Tibial artery (tissue), 4 donors: ENCODE data around the gene TPST1.
"Not testable (repeated sequence)": the region's sequence is repeated elsewhere in the genome, so short reads cannot be mapped to it uniquely, and the experiment has no call there.

Source experiments
- DNase-seq, 2 donors: peaks; one replicate each; pipeline ENCODE4 v3.0.0-alpha.2; 2019
- H3K27ac ChIP-seq, 2 donors: fragments of 200-600 bp; sonication (generic) in 1 of 2; 1 replicate in 1 of 2; 2 replicates in 1 of 2; pipeline ENCODE4 v1.5.1; 2018 to 2019; ENCODE audit warnings: mild to moderate bottlenecking in 1 of 2
- H3K27me3 ChIP-seq, 2 donors: fragments of 200-600 bp; sonication (generic) in 1 of 2; one replicate each; pipeline versions ENCODE4 v1.5.1 to v1.6.0; 2016 to 2019
- H3K36me3 ChIP-seq, 3 donors: fragments of 200-600 bp; sonication (generic) in 2 of 3; one replicate each; pipeline ENCODE4 v1.5.1; 2016 to 2019; ENCODE audit warnings: mild to moderate bottlenecking in 2 of 3
- H3K4me1 ChIP-seq, 4 donors: fragments of 200-600 bp; sonication (generic) in 2 of 4; 1 replicate in 3 of 4; 2 replicates in 1 of 4; pipeline ENCODE4 v1.5.1; 2016 to 2019
- H3K4me3 ChIP-seq, 2 donors: fragments of 200-600 bp; sonication (generic) in 1 of 2; 1 replicate in 1 of 2; 2 replicates in 1 of 2; pipeline ENCODE4 v1.5.1; 2018 to 2019; ENCODE audit warnings: mild to moderate bottlenecking in 2 of 2
- H3K9me3 ChIP-seq, 3 donors: fragments of 200-600 bp; sonication (generic) in 1 of 3; one replicate each; pipeline ENCODE4 v1.5.1; 2016 to 2019
- CTCF ChIP-seq, 2 experiments: fragments of 200-600 bp in 1 of 2; fragments of 450-650 bp in 1 of 2; IDR thresholded peaks; one replicate each; pipeline ENCODE4 v1.5.1; 2017 to 2019; ENCODE audit warnings: antibody characterized with exemption in 2 of 2, mild to moderate bottlenecking in 1 of 2, moderate library complexity in 1 of 2
- intact Hi-C: fragments of 100-400 bp; cut with DNase I; formaldehyde crosslinking; loops from one replicate; pipeline ENCODE4 v1.15.0; 2023; ENCODE audit warnings: low total_unique reads

TPST1 gene

DNA sequence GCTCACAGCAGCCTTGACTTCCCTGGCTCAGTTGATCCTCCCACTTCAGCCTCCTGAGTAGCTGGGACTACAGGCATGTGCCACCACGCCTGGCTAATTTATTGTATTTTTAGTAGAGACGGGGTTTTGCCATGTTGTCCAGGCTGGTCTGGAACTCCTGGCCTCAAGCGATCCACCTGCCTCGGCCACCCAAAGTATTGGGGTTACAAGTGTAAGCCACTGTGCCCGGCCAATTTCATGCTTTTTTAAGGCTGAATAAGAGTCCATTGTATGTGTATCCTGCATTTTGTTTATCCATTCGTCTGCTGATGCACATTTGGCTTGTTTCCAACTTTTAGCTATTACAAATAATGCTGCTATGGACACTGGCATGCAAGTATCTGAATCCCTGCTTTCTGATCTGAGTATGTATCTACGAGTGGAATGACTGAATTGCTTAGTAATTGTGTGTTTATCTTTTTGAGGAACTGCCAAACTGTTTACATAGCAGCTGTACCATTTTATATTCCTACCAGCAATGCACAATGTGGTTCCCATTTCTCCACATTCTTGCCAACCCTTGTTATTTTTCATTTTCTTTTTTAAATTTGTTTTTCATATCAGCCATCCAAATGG lies 37.3 kb upstream of the TPST1 start:
- intact Hi-C loops: no loop called here
- TF ChIP-seq CTCF (IDR thresholded peaks at IDR 0.05): no peak
- no peaks in the 10 kb centered on the region for H3K27me3 ChIP-seq
- no peaks in the 10 kb centered on the region for H3K9me3 ChIP-seq
- H3K36me3 ChIP-seq: no peaks in the 10 kb centered on the region
- no peak overlapping the region for H3K4me3 ChIP-seq
- no peak for DNase-seq
- no peak overlapping the region for H3K27ac ChIP-seq
- H3K4me1 ChIP-seq: no peaks in the 10 kb centered on the region

- TF ChIP-seq CTCF (IDR thresholded peaks at IDR 0.05): no peak
- Histone ChIP-seq H3K4me1 (no peaks in the 10 kb centered on the region), H3K4me3 (no peak overlapping the region), H3K27ac (no peak overlapping the region), H3K27me3 (no peaks in the 10 kb centered on the region), H3K36me3 (no peaks in the 10 kb centered on the region), H3K9me3 (no peaks in the 10 kb centered on the region)
- no peak for DNase-seq
- intact Hi-C loops: no loop called here
These were observed 35.5 kb upstream of the TPST1 start for GRCh38 chr7:66169616-66170015.

DNA sequence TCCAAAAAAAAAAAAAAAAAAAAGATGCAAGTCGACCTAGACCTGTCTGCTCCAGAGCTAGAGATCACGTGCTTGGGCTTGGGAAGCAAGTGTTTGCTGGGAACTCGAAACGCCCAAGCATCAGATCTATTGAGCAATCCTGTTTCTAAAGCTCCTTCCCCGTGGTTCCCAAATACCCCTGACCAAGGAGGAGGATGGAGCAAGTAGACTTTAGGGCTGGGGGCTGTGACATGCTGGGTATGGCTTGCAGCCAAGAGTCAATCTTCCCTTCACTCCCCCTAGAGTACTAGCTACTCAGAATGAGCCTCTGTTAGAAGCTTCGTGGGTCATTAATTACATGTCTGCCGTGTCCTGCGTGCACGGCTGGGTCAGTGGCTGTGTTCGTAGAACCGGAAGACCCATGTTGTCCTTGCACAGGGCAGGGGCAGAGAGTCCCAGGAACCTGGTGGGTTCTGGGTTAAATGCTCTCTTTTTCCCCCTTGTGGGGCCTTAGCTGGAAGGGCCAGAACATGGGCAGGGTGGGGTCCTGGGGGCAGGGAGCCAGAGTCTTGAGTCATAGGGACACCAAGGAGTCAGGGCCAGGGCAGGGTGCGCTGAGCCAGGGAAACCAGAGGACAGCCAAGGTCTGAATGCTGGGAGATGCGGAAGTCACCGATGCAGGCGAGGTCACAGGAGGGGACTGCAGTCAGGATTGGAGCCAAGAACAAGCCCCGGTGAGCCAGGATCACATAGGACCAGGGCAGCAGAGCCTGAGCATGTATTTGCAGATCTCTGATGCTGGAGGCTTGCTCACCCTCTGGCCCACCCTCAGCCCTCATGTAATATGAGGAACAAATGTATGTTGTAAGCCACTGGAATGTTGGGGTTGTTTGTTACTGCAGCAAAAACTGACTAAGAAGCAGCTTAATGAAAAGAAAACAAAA lies 34.6 kb upstream of the TPST1 start:
- H3K27me3 ChIP-seq: no peaks in the 10 kb centered on the region
- H3K27ac ChIP-seq: no peak overlapping the region
- no peak overlapping the region for H3K4me3 ChIP-seq
- no peaks in the 10 kb centered on the region for H3K4me1 ChIP-seq
- no peaks in the 10 kb centered on the region for H3K36me3 ChIP-seq
- no peak for TF ChIP-seq CTCF (IDR thresholded peaks at IDR 0.05)
- intact Hi-C loops: no loop called here
- DNase-seq: peak; percentile 80 to 81
- no peaks in the 10 kb centered on the region for H3K9me3 ChIP-seq

DNA sequence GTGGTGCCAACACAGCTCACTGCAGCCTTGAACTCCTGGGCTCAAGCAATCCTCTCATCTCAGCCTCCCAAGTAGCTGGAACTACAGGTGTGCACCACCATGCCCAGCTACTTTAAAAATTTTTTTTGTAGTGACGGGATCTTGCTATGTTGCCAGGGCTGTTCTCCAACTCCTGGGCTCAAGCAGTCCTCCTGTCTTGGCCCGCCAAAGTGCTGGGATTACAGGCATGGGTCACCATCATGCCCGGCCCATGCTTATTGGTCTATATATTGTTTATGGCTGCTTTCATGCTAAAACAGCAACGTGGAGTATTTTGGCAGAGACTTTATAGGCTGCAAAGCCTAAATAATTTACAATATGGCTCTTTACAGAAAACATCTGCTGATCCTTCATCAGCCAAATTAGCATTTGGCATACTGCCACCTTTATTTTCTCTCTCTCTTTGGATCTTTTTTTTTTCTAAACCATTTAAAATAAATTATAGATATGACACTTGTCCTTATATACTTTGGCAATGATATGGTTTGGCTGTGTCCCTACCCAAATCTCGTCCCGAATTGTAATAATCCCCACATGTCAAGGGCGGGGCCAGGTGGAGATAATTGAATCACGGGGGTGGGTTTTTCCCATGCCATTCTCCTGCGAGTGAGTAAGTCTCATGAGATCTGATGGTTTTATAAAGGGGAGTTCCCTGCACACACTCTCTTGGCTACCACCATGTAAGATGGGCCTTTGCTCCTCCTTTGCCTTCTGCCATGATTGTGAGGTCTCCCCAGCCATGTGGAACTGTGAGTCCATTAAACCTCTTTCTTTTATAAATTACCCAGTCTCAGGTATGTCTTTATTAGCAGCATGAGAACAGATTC lies 32.4 kb upstream of the TPST1 start:
- intact Hi-C loops, H3K27me3 ChIP-seq, H3K27ac ChIP-seq, H3K4me3 ChIP-seq, H3K9me3 ChIP-seq, H3K4me1 ChIP-seq, DNase-seq, H3K36me3 ChIP-seq: not testable (repeated sequence)

DNA sequence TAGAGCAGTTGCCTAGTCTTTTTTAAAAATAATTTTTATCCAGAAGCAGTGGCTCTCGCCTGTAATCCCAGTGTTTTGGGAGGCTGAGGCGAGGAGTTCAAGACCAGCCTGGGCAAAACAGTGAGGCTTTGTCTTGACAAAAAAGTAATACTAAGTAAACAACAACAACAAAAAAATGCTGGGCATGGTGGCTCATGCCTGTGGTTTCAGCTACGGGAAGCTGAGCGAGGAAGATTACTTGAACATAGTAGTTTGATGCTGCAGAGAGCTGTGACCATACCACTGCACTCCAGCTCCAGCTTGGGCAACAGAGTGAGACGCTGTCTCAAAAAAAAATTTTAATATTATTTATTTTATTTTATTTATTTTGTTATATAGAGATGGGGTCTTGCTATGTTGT lies 31.3 kb upstream of the TPST1 start:
- Histone ChIP-seq H3K27me3 (no peaks in the 10 kb centered on the region), H3K36me3 (no peaks in the 10 kb centered on the region), H3K9me3 (no peaks in the 10 kb centered on the region), H3K4me3 (no peak overlapping the region), H3K27ac (no peak overlapping the region), H3K4me1 (no peaks in the 10 kb centered on the region)
- intact Hi-C loops: no loop called here
- no peak for TF ChIP-seq CTCF (IDR thresholded peaks at IDR 0.05)
- no peak for DNase-seq

DNA sequence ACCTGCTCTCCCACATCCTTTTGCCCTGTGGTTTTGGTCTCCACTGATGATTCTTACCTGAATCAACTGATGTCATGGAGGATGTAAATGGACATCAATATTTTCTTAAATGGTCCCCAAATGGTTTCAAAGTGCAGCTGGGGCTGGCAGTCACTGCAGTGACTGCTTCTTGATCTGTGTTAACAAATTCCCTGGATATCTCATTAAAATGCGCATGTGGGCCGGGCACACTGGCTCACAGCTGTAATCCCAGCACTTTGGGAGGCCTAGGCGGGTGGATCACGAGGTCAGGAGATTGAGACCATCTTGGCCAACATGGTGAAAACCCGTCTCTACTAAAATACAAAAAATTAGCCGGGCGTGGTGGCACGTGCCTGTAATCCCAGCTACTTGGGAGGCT lies 30.1 kb upstream of the TPST1 start:
- intact Hi-C loops, H3K4me3 ChIP-seq, H3K36me3 ChIP-seq, H3K27ac ChIP-seq, H3K4me1 ChIP-seq, DNase-seq, H3K9me3 ChIP-seq, H3K27me3 ChIP-seq: not testable (repeated sequence)
